GM08714 (cell line): ENCODE data around the gene LMLN.

Experiments used
- H3K4me3 ChIP-seq: fragments of 200-500 bp; sonication (Bioruptor generic); 2 replicates; pipeline ENCODE4 v1.5.1; 2014; ENCODE audit warnings: mild to moderate bottlenecking, low read length, inconsistent platforms
- ZNF274 ChIP-seq: IDR thresholded peaks from 2 replicates; pipeline ENCODE4 v1.6.1; 2012; ENCODE audit warnings: mild to moderate bottlenecking, low read depth, low read length

Gene LMLN

GRCh38 chr3:197970588-197970987, 10.6 kb downstream of the LMLN start:
- H3K4me3 ChIP-seq: no peak overlapping the region
- TF ChIP-seq ZNF274: no peak

GRCh38 chr3:197974016-197974415, 14.0 kb downstream of the LMLN start:
- H3K4me3 ChIP-seq: no peak overlapping the region
- no peak for TF ChIP-seq ZNF274

GRCh38 chr3:197975311-197975710, 15.3 kb downstream of the LMLN start:
- H3K4me3 ChIP-seq: no peak overlapping the region
- no peak for TF ChIP-seq ZNF274

GRCh38 chr3:197983076-197983475, 23.1 kb downstream of the LMLN start:
- no peak for TF ChIP-seq ZNF274

GRCh38 chr3:197989651-197990050, 29.6 kb downstream of the LMLN start:
- TF ChIP-seq ZNF274: no peak

More at GRCh38 chr3:197983076-197983475, 23.1 kb downstream of the LMLN start:
- no peak overlapping the region for H3K4me3 ChIP-seq

GRCh38 chr3:197994736-197995135, 34.7 kb downstream of the LMLN start:
- no peak overlapping the region for H3K4me3 ChIP-seq
- no peak for TF ChIP-seq ZNF274

More at GRCh38 chr3:197989651-197990050, 29.6 kb downstream of the LMLN start:
- H3K4me3 ChIP-seq: no peak overlapping the region

GRCh38 chr3:197996855-197997254, 36.8 kb downstream of the LMLN start:
- no peak for TF ChIP-seq ZNF274
- no peak overlapping the region for H3K4me3 ChIP-seq

- H3K4me3 ChIP-seq: no peak overlapping the region
- TF ChIP-seq ZNF274: no peak
Observed at GRCh38 chr3:197997936-197998335, 37.9 kb downstream of the LMLN start.

GRCh38 chr3:198017090-198017489, 57.1 kb downstream of the LMLN start:
- no peak for TF ChIP-seq ZNF274
- H3K4me3 ChIP-seq: no peak overlapping the region

- TF ChIP-seq ZNF274: no peak
- no peak overlapping the region for H3K4me3 ChIP-seq
Observed at GRCh38 chr3:198018416-198018815, 58.4 kb downstream of the LMLN start.

- no peak overlapping the region for H3K4me3 ChIP-seq
- TF ChIP-seq ZNF274: no peak
Observed at GRCh38 chr3:198019115-198019514, 59.1 kb downstream of the LMLN start.

GRCh38 chr3:198021320-198021719, 61.3 kb downstream of the LMLN start:
- H3K4me3 ChIP-seq: no peak overlapping the region
- no peak for TF ChIP-seq ZNF274

- H3K4me3 ChIP-seq: no peak overlapping the region
- TF ChIP-seq ZNF274: no peak
Observed at GRCh38 chr3:198022604-198023003, 62.6 kb downstream of the LMLN start.

- TF ChIP-seq ZNF274: no peak
- H3K4me3 ChIP-seq: no peak overlapping the region
Observed at GRCh38 chr3:198025644-198026043, 65.6 kb downstream of the LMLN start.

- no peak overlapping the region for H3K4me3 ChIP-seq
- TF ChIP-seq ZNF274: no peak
Observed at GRCh38 chr3:198026620-198027019, 66.6 kb downstream of the LMLN start.

- TF ChIP-seq ZNF274: no peak
- H3K4me3 ChIP-seq: no peak overlapping the region
Observed at GRCh38 chr3:198027045-198027798, 67.2 kb downstream of the LMLN start.
